Stimulated activated CD8-positive, alpha-beta memory T cell treated with anti-CD3 and anti-CD28 coated beads, Interleukin-15, amount 100 ng/mL, for 24 hours (primary cell): ENCODE results near the gene CHMP3.
A peak's percentile ranks its signal among the peaks of the same experiment; 100 is the strongest.
"Not testable (repeated sequence)": the region's sequence is repeated elsewhere in the genome, so short reads cannot be mapped to it uniquely, and the experiment has no call there.

ENCODE experiments used
- DNase-seq: peaks from one replicate; pipeline ENCODE4 v3.0.0-alpha.2; 2020; ENCODE audit warnings: low read depth

The CHMP3 gene

GRCh38 chr2:86562922-86563649 is at the start of gene CHMP3:
Gene CHMP3 (minus strand): TSS chr2:86563443. CDS start chr2:86563348, 95 bp downstream.
- peak; percentile 91 for DNase-seq

DNA sequence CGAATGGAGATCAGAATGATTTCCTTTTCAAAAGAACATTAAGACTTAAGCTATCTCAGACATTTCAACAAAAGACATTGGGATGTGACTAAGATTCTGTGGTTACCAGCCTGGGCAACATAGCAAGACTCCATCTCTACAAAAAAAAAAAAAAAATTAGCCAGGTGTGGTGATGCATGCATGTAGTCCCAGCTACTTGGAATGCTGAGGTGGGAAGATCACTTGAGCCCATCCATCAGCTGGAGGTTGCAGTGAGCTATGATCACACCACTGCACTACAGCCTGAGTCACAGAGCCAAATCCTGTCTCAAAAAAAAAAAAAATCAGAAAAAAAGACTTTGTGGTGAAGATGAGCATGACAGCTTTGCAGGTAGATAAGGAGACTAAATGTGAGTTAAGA is 47.6 kb upstream of the CHMP3 start:
- DNase-seq, result no peak

DNA sequence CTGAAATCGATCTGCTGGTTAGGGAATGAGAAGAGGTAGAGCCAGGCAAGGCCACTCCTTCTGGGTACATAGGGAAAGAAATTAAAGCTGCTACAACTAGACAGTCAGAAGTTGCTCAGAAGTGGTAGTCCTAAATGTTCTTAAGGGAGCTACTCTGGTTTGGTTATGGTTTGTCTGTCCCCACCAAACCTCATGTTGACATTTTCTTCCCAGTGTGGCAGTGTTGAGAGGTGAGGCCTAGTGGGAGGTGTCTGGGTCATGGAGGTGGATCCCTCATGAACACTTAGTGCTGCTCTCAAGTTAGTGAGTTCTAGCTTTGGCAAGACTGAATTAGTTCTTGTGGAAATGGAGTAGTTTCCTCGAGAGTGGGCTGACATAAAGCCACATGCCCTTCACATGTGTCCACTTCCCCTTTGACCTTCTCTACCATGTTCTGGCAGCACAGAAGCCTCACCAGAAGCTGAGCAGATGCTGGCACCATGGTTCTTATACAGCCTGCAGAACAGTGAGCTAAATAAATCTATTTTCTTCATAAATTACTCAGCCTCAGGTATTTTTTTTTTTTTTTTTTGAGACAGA is 45.7 kb upstream of the CHMP3 start:
- no peak for DNase-seq

GRCh38 chr2:86603905-86604304 is 40.7 kb upstream of the CHMP3 start:
- DNase-seq, result no peak

DNA sequence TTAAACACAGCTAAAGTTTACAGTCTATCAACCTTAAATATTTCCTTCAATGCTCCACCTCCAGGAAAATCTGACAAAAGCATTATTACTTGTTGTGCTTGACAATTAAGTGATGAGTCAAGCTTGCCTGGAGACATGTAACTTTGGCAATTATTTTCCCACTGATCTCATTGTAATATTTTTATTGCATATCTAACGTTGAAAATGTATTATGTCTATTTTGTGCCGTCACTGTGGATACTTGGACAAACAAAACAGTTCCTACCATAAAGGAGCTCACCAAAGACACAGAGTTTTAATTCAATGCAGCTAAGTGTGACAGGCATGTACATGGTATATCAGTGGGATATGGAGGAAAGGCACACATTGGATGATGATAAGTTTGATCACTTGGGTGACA is 35.7 kb upstream of the CHMP3 start:
- DNase-seq, result no peak

DNA sequence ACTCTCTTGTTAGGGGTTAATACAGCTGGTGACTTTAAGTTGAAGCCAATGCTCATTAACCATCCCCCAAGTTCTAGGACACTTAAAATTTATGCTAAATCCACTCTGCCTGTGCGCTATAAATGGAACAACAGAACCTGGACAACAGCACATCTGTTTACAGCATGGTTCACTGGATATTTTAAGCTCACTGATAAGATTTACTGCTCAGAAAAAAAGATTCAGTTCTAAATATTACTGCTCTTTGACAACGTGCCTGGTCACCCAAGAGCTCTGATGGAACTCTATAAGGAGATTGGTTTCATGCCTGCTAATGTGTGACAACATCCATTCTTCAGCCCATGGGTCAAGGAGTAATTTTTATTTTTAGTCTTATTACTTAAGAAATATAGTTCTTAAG is 32.9 kb upstream of the CHMP3 start:
- DNase-seq, result no peak

GRCh38 chr2:86593266-86593665 is 30.0 kb upstream of the CHMP3 start:
- DNase-seq, result no peak

GRCh38 chr2:86592547-86593230 is 29.4 kb upstream of the CHMP3 start:
- DNase-seq, result no peak

- DNase-seq, result not testable (repeated sequence)
Measured at GRCh38 chr2:86589701-86590100, 26.5 kb upstream of the CHMP3 start.

GRCh38 chr2:86584151-86584913 is 21.1 kb upstream of the CHMP3 start:
- DNase-seq, result no peak

DNA sequence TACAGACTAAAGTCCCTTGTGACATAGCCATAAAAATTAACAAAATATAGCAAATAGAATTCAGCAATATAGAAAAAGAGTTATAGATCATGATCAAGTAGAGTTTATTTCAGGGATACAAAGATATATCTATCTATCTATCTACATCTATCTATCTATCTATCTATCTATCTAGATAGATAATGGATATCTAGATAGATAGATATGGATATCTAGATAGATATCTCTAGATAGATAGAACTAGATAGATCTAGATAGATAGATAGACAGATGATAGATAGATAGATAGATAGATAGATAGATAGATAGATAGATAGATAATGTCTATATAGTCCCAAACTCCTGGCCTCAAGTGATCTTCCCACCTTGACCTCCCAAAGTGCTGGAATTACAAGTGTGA is 17.3 kb upstream of the CHMP3 start:
- DNase-seq, result no peak

- no peak for DNase-seq
Measured at GRCh38 chr2:86577817-86578456, 14.7 kb upstream of the CHMP3 start.

DNA sequence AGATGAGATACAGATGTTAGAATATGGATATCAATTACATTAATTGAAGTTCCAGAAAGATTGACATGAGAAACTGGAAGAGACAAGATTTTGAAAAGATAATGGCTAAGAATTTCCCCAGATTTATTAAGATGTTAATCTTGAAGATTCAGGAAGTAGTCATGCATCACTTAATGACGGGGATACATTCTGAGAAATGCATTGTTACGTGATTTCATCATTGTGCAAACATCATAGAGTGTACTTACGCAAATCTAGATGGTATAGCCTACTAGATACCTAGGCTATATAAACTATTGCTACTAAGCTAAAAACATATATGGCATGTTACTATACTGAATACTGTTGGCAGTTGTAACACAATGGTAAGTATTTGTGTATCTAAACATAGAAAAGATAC is 6.8 kb upstream of the CHMP3 start:
- DNase-seq, result no peak

DNA sequence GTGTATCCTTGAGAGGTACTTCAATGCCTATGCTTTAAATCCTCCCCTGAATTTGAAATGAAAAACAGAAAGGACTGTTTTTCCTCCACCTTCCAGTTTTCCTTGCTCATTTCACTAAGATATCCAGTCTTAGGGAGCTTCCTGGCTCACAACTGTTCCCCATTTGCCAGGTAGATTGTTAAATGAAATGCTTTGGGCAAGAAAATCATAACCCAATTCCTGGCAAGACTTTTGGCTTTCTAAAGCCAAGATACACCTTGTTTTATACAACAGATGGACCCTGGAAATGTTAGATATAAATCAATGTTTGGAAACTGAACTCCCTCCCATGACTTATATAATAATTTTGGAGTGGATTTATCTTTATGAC is 3.6 kb upstream of the CHMP3 start:
- DNase-seq, result no peak

DNA sequence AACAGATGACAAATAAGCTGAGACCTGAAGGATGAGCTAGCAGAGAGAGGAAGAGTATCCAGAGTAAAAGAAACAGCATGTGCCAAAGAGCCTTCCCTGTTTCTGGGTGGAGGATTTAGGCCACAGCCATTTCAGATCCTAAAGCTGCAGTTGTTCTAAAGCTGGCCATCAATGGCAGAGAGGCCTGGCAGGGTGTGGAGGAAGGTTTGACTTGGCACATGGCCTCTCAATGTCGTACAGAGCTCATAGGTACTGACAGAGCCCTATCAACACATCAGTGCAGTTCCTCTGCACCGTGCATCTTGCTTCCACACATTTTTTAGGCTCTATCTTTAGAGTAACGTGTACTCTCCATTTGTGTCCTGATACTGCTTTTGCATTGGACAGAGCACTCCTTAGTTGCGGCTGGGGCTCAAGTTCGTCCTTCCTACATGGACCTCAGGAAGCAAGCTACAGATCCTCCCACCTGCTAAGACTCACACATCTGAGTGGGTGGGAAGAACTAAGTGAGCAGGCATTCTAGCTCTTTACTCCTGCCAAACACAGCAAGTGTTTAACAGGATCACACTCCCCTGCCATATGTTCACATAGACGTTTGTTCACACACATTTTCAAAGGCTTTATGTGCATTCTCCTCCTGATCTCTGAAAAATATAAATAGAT is 3.0 kb upstream of the CHMP3 start:
- no peak for DNase-seq

DNA sequence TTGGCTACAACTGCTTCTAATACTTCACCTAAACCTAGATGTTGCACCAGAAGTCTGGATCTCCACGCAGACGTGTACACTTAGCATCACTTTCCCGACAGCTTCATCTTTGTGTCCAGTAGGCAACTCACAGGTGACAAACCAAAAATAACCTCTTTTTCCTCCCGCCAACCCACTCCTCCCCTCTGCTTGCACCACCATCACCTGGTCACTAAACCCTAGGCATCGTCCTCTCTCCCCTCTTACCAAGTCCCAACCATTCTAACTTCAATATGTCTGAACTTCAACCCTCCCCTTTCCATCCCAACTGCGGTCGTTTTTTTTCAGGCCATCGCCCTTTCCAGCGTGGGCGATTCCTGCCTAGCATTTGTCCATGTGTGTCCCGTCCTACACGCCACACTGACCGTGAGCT is 413 bp upstream of the CHMP3 start:
- no peak for DNase-seq

GRCh38 chr2:86562485-86562921 is 740 bp downstream of the CHMP3 start:
- DNase-seq, result no peak

GRCh38 chr2:86557836-86558235 is 5.4 kb downstream of the CHMP3 start:
- DNase-seq, result no peak

- no peak for DNase-seq
Measured at GRCh38 chr2:86556508-86556907, 6.7 kb downstream of the CHMP3 start.

DNA sequence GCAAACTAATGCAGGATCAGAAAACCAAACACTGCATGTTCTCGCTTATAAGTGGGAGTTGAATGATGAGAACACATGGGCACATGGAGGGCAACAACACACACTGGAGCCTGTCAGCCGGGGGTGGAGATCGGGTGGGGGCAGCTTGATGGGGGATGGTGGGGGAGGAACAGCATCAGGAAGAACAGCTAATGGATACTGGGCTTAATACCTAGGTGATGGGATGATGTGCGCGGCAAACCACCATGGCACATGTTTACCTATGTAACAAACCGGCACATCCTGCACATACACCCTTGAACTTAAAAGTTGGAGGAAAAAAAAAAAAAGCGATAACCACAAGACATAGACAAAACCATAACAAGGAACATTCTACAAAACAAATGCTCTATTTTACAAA is 10.4 kb downstream of the CHMP3 start:
- no peak for DNase-seq

DNA sequence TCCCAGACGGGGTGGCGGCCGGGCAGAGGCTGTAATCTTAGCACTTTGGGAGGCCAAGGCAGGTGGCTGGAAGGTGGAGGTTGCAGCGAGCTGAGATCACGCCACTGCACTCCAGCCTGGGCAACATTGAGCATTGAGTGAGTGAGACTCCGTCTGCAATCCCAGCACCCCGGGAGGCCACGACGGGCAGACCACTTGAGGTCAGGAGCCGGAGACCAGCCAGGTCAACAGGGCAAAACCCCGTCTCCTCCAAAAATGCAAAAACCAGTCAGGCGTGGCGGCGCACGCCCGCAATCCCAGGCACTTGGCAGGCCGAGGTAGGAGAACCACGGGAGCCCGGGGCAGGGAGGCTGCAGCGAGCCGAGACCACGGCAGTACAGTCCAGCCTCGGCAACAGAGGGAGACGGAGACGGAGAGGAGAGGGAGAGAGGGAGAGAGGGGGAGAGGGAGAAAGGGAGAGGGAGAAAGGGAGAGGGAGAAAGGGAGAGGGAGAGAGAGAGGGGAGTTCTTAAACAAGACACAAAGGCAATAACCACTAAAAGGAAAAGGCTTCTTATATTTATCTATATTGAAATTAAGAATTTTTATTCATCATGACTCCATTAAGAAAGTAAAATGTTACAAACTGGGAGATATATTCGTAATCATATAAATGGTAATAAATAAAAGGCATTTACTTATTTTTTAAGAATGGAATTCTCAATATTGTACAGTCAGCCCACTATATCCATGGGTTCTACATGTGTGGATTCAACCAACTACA is 13.1 kb downstream of the CHMP3 start:
- DNase-seq, result not testable (repeated sequence)
